ENCODE results near the gene TTC23. TPM values are rescaled to one million over a fixed set of nuclear protein-coding genes. Genes with fewer than 3 reads are reported as not detected.

The TTC23 gene, protein sequence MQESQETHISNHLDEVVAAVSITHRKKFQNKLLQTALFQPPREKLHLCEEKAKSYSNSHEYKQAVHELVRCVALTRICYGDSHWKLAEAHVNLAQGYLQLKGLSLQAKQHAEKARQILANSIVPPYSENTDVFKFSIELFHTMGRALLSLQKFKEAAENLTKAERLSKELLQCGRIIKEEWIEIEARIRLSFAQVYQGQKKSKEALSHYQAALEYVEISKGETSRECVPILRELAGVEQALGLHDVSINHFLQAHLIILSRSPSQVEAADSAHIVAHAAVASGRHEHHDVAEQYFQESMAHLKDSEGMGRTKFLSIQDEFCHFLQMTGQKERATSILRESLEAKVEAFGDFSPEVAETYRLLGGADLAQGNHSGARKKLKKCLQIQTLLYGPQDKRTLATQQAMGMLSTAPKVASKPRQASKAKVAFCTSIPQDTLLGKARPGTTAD
- total RNA-seq = 14.4 and 15.9 TPM in 2 replicates

DNA sequence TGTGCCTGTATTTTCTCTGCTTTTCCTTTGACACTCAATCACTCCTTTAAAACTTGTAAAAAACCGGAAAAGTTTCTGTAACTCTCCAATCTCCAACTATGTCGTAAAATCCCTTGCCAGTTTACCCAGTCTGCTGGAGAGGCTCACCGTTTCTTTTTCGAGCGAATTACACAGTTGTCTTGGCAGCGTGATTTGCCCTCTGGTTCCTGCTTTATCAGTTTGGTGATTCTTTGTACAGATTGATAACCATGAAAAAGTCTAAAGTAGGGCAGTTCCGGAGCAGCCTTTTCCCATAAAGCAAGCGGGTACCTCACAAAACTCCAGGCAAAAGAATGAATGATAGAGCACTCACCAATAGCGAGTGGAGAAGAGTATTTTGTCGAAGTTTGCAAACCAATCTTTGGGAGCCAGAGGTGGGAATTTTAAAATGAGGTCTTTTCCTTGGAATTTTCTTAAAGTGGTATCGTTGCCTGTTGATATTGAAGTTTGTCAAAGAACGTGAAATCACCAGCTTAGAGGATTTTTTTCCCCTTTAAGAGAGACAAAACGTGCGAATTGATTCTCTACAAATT lies at the start of gene TTC23:
TSS of gene TTC23 (minus strand) at position 312 of the 572 bp plus-strand sequence. CDS start 20,869 bp downstream, outside the sequence.

DNA sequence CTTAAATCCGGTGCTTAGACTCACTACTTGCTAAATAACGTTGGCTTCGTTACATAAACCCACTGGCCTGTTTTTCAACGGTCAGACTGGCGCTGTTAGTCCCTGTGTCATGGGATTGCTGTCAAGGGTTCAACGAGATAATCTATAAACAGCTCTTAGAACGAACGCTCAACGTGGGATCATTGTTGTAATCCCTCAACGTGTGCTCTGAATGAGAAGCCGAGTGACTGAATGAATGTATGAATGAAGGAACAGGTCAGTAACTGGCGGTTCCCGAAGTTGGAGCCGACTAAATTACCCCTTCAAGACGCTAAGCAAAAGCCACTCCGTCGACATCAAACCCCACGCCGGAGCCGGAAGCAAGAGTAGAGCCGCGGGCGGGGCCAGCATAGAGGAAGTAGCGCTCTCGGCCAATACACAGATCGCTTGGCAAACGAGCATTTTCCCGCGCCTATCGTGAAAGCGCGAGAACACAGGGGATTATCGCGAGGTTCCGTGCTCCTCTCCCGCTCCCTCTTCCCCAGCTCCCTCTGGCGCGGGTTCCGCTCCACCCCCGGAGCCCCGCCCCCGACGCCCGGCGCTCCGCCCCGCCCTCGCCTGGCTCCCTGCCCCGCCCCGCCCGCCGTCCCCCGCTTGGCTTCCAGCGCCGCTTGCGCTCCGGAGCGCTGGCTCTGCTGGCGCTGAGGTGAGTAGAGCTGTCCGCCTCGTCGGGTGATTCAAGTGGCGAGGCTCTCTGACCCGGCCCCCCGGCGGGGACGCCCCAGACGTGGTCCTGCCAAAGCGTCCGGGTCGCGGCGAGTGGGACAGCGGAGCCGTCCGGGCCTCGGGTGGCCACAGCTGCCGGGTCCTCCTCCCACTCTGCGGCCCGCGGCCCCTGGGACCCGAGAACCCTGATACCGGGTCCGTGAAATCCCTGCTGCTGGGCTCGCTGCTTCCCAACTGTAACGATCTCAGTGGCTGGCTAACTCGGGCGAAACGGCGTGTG lies 1.8 kb upstream of the TTC23 start, which contains the start of gene LRRC28:
TSS of gene LRRC28 (plus strand) at position 625 of the 985 bp plus-strand sequence. CDS start 4,477 bp downstream, outside the sequence.

DNA sequence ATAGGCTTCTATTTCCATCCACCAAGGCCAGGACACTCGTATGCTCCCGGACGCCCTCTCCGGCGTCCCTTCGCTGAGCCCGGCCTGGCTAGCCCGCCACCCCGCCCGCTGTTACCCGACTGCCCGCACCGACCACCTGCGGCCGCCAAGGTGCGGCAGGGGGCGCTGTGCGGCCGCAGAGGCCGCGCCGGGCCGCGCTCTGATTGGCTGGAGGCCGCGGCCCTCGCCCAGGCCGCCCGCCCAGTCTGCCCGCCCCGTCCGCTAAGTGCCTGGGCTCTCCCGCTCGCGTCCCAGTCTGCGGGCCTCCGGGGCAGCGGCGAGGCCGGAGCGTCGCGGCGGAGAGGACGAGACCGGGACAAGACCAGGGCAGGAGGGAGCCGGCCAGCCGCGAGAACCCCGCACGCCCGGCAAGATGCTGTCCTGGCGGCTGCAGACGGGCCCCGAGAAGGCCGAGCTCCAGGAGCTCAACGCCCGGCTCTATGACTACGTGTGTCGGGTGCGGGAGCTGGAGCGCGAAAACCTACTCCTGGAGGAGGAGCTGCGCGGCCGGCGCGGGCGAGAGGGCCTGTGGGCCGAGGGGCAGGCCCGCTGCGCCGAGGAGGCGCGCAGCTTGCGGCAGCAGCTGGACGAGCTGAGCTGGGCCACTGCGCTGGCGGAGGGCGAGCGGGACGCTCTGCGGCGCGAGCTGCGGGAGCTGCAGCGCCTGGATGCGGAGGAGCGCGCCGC lies 144.4 kb downstream of the TTC23 start, which contains the start of gene SYNM:
TSS of gene SYNM (plus strand) at position 293 of the 726 bp plus-strand sequence. CDS start at position 413, 120 bp downstream.

Other genes with a start within 250 kb of the TTC23 start
- gene PGPEP1L, start 241.8 kb downstream of the TTC23 start, total RNA-seq = not detected in 2 replicates
- 0.63 and 0.74 TPM in 2 replicates for gene SYNM, start 144.5 kb downstream of the TTC23 start, total RNA-seq
- 19.7 and 28.6 TPM in 2 replicates for gene LRRC28, start 1.9 kb upstream of the TTC23 start, total RNA-seq